ENCODE results near the gene NIN. TPM values are rescaled to one million over a fixed set of nuclear protein-coding genes. Genes with fewer than 3 reads are reported as not detected.

Gene NIN
- total RNA-seq, 1 donor from 2014 or later: 25.2 TPM

DNA sequence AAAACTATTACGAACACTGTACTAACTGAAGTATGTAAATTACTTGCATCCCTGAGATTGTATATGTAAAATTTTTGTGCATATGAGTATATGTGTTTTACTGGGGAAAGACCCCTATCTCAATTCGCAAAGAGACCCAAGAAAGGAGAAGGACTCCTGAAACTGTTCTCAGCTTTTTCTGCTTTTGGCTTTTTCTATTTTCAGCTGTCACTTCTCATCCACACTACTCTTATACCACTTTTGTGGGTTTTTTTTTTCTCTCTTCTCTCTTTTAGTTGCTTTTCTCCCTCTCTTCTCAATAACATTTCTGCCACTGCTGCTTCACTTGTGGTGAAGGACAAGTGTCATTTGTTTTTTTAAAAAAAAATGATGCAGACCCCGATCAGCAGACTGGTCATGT is 39.8 kb downstream of the NIN start:
- no peak overlapping the region for H3K27ac ChIP-seq
- H3K4me1 ChIP-seq: no peaks in the 10 kb centered on the region
- H3K27me3 ChIP-seq: no peaks in the 10 kb centered on the region
- H3K9me3 ChIP-seq: no peaks in the 10 kb centered on the region
- intact Hi-C loops (cut with DNase I): no loop called here
- no peak overlapping the region for H3K4me3 ChIP-seq
- TF ChIP-seq, protein P1, sequence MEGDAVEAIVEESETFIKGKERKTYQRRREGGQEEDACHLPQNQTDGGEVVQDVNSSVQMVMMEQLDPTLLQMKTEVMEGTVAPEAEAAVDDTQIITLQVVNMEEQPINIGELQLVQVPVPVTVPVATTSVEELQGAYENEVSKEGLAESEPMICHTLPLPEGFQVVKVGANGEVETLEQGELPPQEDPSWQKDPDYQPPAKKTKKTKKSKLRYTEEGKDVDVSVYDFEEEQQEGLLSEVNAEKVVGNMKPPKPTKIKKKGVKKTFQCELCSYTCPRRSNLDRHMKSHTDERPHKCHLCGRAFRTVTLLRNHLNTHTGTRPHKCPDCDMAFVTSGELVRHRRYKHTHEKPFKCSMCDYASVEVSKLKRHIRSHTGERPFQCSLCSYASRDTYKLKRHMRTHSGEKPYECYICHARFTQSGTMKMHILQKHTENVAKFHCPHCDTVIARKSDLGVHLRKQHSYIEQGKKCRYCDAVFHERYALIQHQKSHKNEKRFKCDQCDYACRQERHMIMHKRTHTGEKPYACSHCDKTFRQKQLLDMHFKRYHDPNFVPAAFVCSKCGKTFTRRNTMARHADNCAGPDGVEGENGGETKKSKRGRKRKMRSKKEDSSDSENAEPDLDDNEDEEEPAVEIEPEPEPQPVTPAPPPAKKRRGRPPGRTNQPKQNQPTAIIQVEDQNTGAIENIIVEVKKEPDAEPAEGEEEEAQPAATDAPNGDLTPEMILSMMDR (IDR thresholded peaks at IDR 0.05): no peak
- H3K36me3 ChIP-seq: peaks cover 4 to 6% of the 10 kb centered on the region in 2 donors
- DNase-seq (ENCODE audit: low spot score in 2 of 2): no peak

DNA sequence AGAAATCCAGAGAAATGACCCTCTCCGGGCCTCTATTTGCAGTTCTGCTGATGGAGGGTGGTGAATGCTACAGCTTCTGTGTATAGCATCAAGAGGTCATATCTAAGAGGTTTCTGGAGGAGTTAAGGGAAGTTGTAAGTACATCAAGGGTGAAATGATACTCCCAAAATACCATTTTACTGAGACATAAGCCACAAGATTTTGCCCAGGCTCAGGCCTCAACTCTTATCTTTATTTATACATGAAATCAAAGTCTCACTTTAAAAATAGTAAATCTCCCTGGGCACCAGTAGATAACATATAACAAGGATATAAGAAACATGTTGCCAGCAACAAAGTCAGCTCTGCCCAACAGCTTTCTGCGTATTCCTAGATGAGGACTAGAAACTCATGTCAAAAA is 40.4 kb downstream of the NIN start:
- no peak overlapping the region for H3K27ac ChIP-seq
- intact Hi-C loops (cut with DNase I): no loop called here
- TF ChIP-seq, protein P1 (IDR thresholded peaks at IDR 0.05): no peak
- H3K9me3 ChIP-seq: no peaks in the 10 kb centered on the region
- DNase-seq (ENCODE audit: low spot score in 2 of 2): no peak
- no peaks in the 10 kb centered on the region for H3K4me1 ChIP-seq
- no peak overlapping the region for H3K4me3 ChIP-seq
- H3K36me3 ChIP-seq: peaks cover 4 to 6% of the 10 kb centered on the region in 2 donors
- no peaks in the 10 kb centered on the region for H3K27me3 ChIP-seq

DNA sequence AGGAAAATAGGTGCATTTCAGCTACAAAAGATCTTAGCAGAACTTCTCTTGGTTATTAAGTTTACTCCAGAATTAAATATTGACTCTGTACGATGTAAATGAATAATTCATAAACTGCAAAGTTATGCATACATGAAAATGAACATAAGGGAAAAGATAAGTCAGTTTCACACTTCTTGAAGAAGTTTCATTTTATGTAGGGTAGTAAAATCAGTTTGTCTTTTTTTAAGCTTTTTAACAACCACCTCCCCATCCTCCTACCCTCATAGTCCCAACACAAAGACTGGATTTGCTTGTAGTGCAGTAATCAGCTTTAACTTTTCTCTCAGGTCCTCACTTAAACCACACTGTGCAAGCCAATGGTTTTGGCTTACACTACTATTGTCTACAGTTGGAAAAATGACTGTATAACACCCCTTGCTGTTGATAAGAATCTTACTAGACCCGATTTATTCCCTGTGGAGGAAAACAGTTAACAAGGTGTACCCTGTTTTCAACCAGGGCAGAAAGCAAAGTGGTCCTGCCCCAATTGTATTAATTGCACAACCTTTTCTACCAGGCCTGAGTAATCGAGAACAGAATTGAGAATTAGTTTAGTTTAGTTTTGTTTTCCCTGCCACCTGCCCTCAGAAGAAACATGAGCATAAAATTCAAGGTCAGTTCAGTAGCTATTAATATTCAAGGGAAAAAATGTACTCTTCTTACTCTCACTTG is 44.1 kb downstream of the NIN start:
- DNase-seq (ENCODE audit: low spot score in 2 of 2): no peak
- intact Hi-C loops (cut with DNase I): no loop called here
- TF ChIP-seq, protein P1 (IDR thresholded peaks at IDR 0.05): no peak
- H3K9me3 ChIP-seq: no peaks in the 10 kb centered on the region
- H3K27me3 ChIP-seq: no peaks in the 10 kb centered on the region
- peaks cover 6 to 9% of the 10 kb centered on the region in 2 donors for H3K36me3 ChIP-seq
- no peak overlapping the region for H3K4me3 ChIP-seq
- no peak overlapping the region for H3K27ac ChIP-seq
- H3K4me1 ChIP-seq: no peaks in the 10 kb centered on the region

DNA sequence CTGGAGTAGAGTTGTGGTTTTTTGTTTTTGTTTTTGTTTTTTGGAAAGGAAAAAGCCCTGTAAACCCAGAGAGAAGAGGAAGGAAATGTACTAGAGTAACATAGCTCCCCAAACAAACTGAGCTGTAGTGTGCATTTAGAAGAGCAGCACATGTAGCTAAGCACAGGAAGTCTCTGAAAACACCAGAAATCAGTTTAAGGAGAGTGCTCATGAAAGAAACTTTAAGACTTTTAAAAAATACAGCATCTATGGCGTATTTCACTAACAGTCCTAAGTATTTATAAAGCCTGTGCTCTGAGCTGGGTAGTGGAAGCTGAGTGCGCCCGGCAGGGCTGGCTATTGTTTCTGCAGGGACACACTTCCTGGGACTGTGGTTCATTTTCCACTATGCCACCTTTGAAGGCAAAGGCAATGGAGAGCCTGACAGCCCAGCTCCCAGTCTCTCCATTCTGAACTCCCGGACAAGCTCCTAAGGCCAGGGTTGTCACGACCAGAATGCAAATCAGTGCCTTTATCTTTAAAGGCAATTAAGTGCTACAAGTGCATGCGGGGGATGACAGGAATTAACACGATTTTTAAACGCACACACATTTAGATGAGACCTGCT is 45.4 kb downstream of the NIN start:
- Histone ChIP-seq H3K9me3 (no peaks in the 10 kb centered on the region), H3K27ac (no peak overlapping the region), H3K36me3 (peaks cover 6 to 9% of the 10 kb centered on the region in 2 donors), H3K4me3 (no peak overlapping the region), H3K4me1 (no peaks in the 10 kb centered on the region), H3K27me3 (no peaks in the 10 kb centered on the region)
- no peak for DNase-seq (ENCODE audit: low spot score in 2 of 2)
- TF ChIP-seq, protein P1 (IDR thresholded peaks at IDR 0.05): no peak
- intact Hi-C loops (cut with DNase I): no loop called here

DNA sequence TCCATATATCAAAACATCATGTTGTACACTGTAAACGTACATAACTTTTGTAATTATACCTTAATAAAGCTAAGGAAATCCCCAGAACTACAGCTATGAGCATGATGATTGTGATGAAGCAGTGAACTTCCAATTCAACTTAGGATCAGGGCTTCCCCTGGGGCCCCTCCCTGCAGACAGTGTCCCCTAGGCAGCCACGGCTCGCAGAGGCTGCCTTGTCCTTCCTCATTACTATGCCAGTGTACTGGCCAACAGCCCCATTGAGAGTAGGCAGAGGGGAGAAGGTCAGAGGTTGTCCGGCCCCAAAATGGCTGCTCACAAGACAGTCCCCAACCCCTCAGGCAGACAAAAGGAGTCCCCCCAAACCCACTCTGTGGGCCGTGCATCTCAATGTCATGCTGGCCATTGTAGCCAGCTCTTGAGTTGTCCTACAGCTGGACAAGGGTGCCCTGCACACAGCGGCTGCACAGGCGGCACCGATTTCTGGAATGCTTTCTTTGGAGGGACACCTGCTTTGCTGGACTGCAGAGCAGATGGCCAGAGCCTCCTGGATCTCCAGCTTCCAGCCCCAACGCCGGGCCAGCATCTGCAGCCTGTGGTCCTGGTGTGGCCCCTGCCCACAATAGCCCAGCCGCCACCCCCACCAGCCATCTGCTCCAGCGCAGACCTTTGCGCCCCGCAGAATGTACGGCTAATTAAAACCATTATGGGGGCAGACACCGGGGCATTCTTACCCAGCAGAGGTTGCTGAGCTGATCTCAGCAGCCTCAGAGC is 46.1 kb downstream of the NIN start:
- Histone ChIP-seq H3K4me1 (no peaks in the 10 kb centered on the region), H3K36me3 (peaks cover 2 to 9% of the 10 kb centered on the region in 2 donors), H3K27me3 (no peaks in the 10 kb centered on the region), H3K9me3 (no peaks in the 10 kb centered on the region), H3K4me3 (no peak overlapping the region), H3K27ac (no peak overlapping the region)
- intact Hi-C loops (cut with DNase I): no loop called here
- TF ChIP-seq, protein P1 (IDR thresholded peaks at IDR 0.05): no peak
- DNase-seq (ENCODE audit: low spot score in 2 of 2): no peak

Measured in ascending aorta (tissue), 2 donors.